Cardiac muscle cell (in vitro differentiated cells and primary cell): ENCODE data around the gene ACAA2. TPM values are rescaled to one million over a fixed set of nuclear protein-coding genes. Genes with fewer than 3 reads are reported as not detected.

Experiments
- DNase-seq, 2 donors: peaks; one replicate each; pipeline versions ENCODE4 v3.0.0 to v3.0.0-alpha.2; 2010 to 2017; ENCODE audit warnings: low read depth in 1 of 2, low spot score in 1 of 2
- H3K27ac ChIP-seq: fragments of 200-600 bp; sonication (generic); 2 replicates; pipeline ENCODE4 v1.5.1; 2016
- H3K27me3 ChIP-seq: fragments of 200-600 bp; sonication (generic); 2 replicates; pipeline ENCODE4 v1.6.0; 2016; ENCODE audit warnings: control low read depth
- H3K36me3 ChIP-seq: fragments of 200-600 bp; sonication (generic); 2 replicates; pipeline ENCODE4 v1.5.1; 2016; ENCODE audit warnings: control low read depth
- H3K4me1 ChIP-seq: fragments of 200-600 bp; sonication (generic); 2 replicates; pipeline ENCODE4 v1.8.1; 2017; ENCODE audit warnings: low read depth, mild to moderate bottlenecking, mixed run types
- H3K4me3 ChIP-seq: fragments of 200-600 bp; sonication (generic); 2 replicates; pipeline ENCODE4 v1.5.1; 2016; ENCODE audit warnings: mild to moderate bottlenecking
- H3K9me3 ChIP-seq: fragments of 200-600 bp; sonication (generic); 2 replicates; pipeline ENCODE4 v1.5.1; 2017; ENCODE audit warnings: low read depth, mild to moderate bottlenecking, control low read depth
- polyA plus RNA-seq: library from polyadenylated mRNA; unstranded; fragments of >200 nt; fragmentation: Nextera tagmentation; extraction: Ambion mirVana; gene quantifications from 2 replicates; pipeline ENCODE4 v1.2.1, GENCODE V29; 2016
- total RNA-seq: library from RNA; depleted of rRNA; stranded (reverse); fragments of >200 nt; gene quantifications from 2 replicates; pipeline ENCODE4 v1.2.3, GENCODE V29; 2016
- TF ChIP-seq, protein P1 (sequence below): IDR thresholded peaks from 2 replicates; pipeline ENCODE4 v1.5.1; 2012; ENCODE audit warnings: low read depth, mild to moderate bottlenecking, low read length

Gene ACAA2
- total and polyA plus RNA-seq, 2 experiments from 2014 or later, result 68.7 to 150 TPM

DNA sequence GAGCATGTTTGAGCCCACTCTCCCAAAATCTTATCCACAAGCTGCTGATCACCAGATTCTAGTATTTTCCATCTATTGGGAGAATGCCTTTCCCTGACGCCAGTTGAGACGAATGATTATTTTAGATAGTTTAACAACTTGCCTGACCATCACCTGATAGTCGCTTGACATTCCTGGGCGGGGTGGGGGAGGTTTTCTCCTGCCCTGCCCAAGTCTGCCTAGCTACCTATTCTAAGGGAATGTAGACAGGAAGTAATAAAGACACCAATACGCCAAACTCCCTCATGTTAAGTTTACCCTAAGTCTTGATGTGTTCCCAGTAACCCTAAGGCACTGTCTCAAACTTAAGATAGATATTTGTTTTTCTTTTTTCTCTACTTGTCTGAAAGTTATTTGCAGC is 4.6 kb upstream of the ACAA2 start:
- TF ChIP-seq, protein P1, sequence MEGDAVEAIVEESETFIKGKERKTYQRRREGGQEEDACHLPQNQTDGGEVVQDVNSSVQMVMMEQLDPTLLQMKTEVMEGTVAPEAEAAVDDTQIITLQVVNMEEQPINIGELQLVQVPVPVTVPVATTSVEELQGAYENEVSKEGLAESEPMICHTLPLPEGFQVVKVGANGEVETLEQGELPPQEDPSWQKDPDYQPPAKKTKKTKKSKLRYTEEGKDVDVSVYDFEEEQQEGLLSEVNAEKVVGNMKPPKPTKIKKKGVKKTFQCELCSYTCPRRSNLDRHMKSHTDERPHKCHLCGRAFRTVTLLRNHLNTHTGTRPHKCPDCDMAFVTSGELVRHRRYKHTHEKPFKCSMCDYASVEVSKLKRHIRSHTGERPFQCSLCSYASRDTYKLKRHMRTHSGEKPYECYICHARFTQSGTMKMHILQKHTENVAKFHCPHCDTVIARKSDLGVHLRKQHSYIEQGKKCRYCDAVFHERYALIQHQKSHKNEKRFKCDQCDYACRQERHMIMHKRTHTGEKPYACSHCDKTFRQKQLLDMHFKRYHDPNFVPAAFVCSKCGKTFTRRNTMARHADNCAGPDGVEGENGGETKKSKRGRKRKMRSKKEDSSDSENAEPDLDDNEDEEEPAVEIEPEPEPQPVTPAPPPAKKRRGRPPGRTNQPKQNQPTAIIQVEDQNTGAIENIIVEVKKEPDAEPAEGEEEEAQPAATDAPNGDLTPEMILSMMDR, result no peak
- Histone ChIP-seq H3K4me1 (no peaks in the 10 kb centered on the region), H3K9me3 (no peaks in the 10 kb centered on the region), H3K27me3 (no peaks in the 10 kb centered on the region), H3K4me3 (no peak overlapping the region), H3K27ac (no peak overlapping the region), H3K36me3 (no peaks in the 10 kb centered on the region)
- no peak for DNase-seq

DNA sequence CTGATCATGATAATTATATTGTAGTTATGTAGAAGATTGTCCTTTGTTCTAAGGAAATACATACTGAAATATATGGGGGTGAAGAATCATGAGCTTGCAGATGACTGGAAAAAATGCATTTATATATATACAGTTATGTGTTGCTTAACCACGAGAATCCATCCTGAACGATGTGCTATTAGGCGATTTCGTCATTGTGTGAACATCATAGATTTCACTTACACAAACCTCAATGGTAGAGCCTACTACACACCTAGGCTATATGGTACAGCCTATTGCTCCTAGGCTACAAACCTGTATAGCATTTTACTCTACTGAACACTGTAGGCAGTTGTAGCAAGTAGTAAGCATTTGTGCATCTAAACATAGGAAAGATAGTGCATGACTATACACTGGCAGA is 2.6 kb upstream of the ACAA2 start:
- no peaks in the 10 kb centered on the region for H3K9me3 ChIP-seq
- TF ChIP-seq, protein P1, result no peak
- DNase-seq, result no peak
- H3K4me3 ChIP-seq, result no peak overlapping the region
- peaks cover 14% of the 10 kb centered on the region for H3K4me1 ChIP-seq
- no peak overlapping the region for H3K27ac ChIP-seq
- no peaks in the 10 kb centered on the region for H3K36me3 ChIP-seq
- no peaks in the 10 kb centered on the region for H3K27me3 ChIP-seq

DNA sequence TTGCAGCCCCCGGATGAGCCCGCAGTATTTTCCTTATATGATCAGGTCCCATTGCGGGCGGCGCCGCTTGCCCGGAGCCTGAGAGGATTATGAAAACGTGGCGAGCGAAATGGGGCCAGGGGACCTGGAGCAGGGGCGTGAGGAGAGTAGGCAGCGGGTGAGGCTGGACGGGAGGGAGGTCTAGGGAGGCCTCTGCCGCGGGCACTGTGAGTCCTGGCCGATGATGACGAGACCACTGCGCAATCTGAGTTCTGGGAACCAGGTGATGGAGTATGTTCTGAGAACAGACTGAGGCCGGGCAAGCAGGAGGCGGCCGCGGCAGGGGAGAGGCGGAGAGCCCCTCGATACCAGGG is 790 bp upstream of the ACAA2 start:
- TF ChIP-seq, protein P1, result no peak
- H3K9me3 ChIP-seq, result no peaks in the 10 kb centered on the region
- H3K27ac ChIP-seq, result peak overlapping the region; percentile 86
- peak; percentile 68 to 75 for DNase-seq
- no peaks in the 10 kb centered on the region for H3K27me3 ChIP-seq
- peaks cover 14% of the 10 kb centered on the region for H3K4me1 ChIP-seq
- no peaks in the 10 kb centered on the region for H3K36me3 ChIP-seq
- peak overlapping the region; percentile 53 for H3K4me3 ChIP-seq

DNA sequence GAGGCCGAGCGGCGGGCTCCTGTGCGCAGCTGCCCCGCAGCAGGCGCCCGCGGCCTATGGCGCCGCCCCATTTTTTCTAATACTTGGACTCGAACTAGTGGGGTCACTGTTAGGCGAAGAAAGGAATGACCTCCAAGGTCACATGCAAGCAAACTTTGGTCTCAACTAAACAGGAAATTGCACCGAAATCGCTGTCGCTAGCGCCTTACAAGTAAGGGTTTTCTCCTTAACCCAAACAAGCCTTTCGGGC is 339 bp downstream of the ACAA2 start:
- Histone ChIP-seq H3K9me3 (no peaks in the 10 kb centered on the region), H3K36me3 (no peaks in the 10 kb centered on the region), H3K4me3 (peak overlapping the region; percentile 53), H3K27ac (peak overlapping the region; percentile 86), H3K4me1 (peaks cover 14% of the 10 kb centered on the region), H3K27me3 (no peaks in the 10 kb centered on the region)
- TF ChIP-seq, protein P1, result no peak
- DNase-seq, result peak in 1 of 2 donors; percentile 56

DNA sequence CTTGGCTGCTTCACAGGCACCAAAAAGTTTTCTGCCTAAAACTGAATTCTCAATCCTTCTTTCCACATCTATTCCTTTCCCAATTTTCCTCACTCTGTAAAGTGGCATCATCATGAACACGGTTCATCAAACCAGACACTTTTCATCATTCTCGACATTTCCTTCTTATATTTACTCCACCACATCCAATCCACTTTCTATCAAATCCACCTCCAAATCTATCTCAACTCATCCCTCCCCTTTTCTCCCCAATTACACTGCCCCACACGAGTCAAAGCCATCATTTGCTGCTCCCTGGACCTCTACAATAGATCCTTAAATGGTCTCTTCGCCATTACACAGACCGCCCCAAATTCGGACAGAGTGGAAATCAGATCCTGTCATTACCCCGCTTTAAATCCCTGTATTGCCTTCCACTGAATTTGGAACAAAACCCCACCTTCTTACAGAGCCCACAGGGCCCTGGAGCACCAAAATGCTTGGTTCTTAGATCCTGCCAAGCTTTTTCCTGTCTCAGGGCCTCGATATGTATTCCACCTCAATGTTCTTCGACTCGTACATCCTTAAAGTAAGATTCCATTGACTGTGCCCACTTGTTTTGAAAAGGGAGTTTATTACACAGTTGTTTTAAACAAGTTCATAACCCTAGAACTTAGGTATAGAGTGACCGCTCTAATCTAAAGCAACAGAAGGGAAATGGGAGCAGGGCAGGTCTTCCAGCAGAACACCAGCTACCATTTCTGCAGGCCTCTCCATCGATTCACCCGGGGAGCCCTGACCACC is 856 bp downstream of the ACAA2 start:
- no peak for DNase-seq
- Histone ChIP-seq H3K4me3 (peak overlapping the region; percentile 53), H3K4me1 (peaks cover 14% of the 10 kb centered on the region), H3K9me3 (no peaks in the 10 kb centered on the region), H3K36me3 (no peaks in the 10 kb centered on the region), H3K27me3 (no peaks in the 10 kb centered on the region), H3K27ac (peak overlapping the region; percentile 86)
- TF ChIP-seq, protein P1, result no peak
